OCI-LY7 (cell line): Measurements from ENCODE around the gene NAALADL2.
"Not testable (repeated sequence)": the region's sequence is repeated elsewhere in the genome, so short reads cannot be mapped to it uniquely, and the experiment has no call there.

Source experiments
- EZH2phosphoT487 ChIP-seq: fragments of 200-600 bp; sonication (generic); IDR thresholded peaks from 2 replicates; pipeline ENCODE4 v1.6.1; 2018; ENCODE audit warnings: low read depth, borderline replicate concordance, mild to moderate bottlenecking, mixed run types, antibody characterized with exemption, low read length, moderate library complexity, mixed read lengths
- TF ChIP-seq, protein P1 (sequence below): fragments of 200-600 bp; sonication (generic); conservative IDR thresholded peaks from 2 replicates; pipeline ENCODE4 v1.5.1; 2014; ENCODE audit warnings: mild to moderate bottlenecking, antibody characterized with exemption, low read length, moderate library complexity, mixed read lengths

DNA sequence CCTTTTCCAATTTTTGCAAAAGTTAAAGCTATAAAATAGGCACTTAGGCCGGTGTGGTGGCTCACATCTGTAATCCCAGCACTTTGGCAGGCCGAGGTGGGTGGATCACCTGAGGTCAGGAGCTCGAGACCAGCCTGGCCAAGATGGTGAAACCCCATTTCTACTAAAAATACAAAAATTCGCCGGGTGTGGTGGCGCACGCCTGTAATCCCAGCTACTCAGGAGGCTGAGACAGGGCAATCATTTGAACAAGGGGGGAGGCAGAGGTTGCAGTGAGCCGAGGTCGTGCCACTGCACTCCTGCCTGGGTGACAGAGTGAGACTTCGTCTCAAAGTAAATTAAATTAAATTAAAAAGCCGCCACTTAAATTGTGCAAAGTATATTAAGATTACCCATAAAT, 412.3 kb downstream of the NAALADL2 start:
- TF ChIP-seq, protein P1, sequence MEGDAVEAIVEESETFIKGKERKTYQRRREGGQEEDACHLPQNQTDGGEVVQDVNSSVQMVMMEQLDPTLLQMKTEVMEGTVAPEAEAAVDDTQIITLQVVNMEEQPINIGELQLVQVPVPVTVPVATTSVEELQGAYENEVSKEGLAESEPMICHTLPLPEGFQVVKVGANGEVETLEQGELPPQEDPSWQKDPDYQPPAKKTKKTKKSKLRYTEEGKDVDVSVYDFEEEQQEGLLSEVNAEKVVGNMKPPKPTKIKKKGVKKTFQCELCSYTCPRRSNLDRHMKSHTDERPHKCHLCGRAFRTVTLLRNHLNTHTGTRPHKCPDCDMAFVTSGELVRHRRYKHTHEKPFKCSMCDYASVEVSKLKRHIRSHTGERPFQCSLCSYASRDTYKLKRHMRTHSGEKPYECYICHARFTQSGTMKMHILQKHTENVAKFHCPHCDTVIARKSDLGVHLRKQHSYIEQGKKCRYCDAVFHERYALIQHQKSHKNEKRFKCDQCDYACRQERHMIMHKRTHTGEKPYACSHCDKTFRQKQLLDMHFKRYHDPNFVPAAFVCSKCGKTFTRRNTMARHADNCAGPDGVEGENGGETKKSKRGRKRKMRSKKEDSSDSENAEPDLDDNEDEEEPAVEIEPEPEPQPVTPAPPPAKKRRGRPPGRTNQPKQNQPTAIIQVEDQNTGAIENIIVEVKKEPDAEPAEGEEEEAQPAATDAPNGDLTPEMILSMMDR, result not testable (repeated sequence)
- not testable (repeated sequence) for TF ChIP-seq EZH2phosphoT487
